ENCODE results near the gene PRICKLE4. TPM values are rescaled to one million over a fixed set of nuclear protein-coding genes. Genes with fewer than 3 reads are reported as not detected.
A peak's percentile ranks its signal among the peaks of the same experiment; 100 is the strongest.

The PRICKLE4 gene
- total and polyA plus RNA-seq, 2 of the 13 experiments (the other 11 are each of a cell fraction or from before 2014, with no cell fraction given): 0.92 to 1.2 TPM

DNA sequence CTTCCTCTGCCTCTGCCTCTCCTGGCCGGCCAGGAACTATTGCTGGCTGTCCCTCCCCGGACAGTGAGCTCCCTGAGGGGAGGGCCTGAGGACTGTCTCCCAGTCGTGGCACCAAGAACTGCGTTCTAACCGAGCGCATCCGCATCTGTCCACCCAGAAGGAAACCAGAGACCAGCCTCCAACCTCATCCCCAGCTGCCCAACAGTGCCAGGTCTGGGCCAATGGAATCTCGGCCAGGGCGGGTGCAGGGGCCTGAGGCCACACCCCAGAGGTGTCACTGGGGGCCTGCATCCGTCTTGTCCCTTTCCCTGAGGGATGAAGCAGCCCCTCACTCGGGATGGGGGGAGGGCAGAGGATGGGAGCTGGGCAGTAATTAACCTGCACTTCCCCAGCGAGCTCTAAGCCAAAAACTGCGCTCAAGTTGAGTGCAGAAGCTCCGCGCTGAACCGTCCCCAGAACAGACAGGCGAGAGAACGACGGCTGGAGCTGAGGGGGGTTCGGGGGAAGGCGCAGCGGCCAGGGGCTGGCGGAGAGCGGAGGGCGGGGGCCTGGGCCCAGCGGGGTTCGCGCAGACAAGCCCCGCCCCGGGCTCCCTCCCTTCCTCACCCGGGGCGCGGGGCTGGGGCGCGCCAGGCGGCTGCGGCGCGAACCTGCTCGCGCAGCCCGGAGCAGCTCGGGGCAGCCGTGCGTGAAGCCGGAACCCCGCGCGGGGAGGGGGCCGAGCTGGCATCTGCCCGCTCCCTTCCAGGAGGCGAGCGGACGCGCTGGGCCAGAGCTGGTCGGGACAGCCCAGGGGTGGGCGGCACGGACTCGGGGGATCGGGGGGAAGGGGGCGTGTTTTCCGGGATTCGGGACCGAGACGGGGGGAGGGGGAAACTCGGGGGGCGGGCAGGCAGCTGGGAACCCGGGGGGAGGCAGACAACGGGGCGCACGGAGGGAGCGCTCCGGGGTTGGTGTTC lies 46.6 kb upstream of the PRICKLE4 start (continued):
- TF ChIP-seq, protein P1, sequence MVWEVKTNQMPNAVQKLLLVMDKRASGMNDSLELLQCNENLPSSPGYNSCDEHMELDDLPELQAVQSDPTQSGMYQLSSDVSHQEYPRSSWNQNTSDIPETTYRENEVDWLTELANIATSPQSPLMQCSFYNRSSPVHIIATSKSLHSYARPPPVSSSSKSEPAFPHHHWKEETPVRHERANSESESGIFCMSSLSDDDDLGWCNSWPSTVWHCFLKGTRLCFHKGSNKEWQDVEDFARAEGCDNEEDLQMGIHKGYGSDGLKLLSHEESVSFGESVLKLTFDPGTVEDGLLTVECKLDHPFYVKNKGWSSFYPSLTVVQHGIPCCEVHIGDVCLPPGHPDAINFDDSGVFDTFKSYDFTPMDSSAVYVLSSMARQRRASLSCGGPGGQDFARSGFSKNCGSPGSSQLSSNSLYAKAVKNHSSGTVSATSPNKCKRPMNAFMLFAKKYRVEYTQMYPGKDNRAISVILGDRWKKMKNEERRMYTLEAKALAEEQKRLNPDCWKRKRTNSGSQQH (CRISPR knock-in tag; IDR thresholded peaks at IDR 0.05; ENCODE audit: low read depth): no peak
- TF ChIP-seq RBAK (CRISPR knock-in tag; IDR thresholded peaks at IDR 0.05) (no peak), KLF16 (CRISPR knock-in tag; IDR thresholded peaks at IDR 0.05) (no peak; a peak in 1 of 4 replicates), SMARCC2 (IDR thresholded peaks at IDR 0.05) (no peak), ZMYM3 (CRISPR knock-in tag; IDR thresholded peaks at IDR 0.05) (no peak; the same call in 1 of the 2 replicates), ZBTB3 (CRISPR knock-in tag; IDR thresholded peaks at IDR 0.05; ENCODE audit: borderline replicate concordance, low read depth) (no peak; the same call in 1 of the 2 replicates), ZNF530 (CRISPR knock-in tag; IDR thresholded peaks at IDR 0.05; ENCODE audit: low read depth) (no peak), KDM4B (CRISPR knock-in tag; IDR thresholded peaks at IDR 0.05) (no peak; the same call in 1 of the 2 replicates), MTF1 (CRISPR knock-in tag; IDR thresholded peaks at IDR 0.05) (no peak), ZNF850 (CRISPR knock-in tag; conservative IDR thresholded peaks at IDR 0.05) (no peak), ZNF746 (CRISPR knock-in tag; IDR thresholded peaks at IDR 0.05) (no peak), KLF13 (CRISPR knock-in tag; IDR thresholded peaks at IDR 0.05) (no peak), ZMYM4 (CRISPR knock-in tag; IDR thresholded peaks at IDR 0.05) (no peak)
- TF ChIP-seq, protein P2, sequence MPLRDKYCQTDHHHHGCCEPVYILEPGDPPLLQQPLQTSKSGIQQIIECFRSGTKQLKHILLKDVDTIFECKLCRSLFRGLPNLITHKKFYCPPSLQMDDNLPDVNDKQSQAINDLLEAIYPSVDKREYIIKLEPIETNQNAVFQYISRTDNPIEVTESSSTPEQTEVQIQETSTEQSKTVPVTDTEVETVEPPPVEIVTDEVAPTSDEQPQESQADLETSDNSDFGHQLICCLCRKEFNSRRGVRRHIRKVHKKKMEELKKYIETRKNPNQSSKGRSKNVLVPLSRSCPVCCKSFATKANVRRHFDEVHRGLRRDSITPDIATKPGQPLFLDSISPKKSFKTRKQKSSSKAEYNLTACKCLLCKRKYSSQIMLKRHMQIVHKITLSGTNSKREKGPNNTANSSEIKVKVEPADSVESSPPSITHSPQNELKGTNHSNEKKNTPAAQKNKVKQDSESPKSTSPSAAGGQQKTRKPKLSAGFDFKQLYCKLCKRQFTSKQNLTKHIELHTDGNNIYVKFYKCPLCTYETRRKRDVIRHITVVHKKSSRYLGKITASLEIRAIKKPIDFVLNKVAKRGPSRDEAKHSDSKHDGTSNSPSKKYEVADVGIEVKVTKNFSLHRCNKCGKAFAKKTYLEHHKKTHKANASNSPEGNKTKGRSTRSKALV (CRISPR knock-in tag; IDR thresholded peaks at IDR 0.05): peak; percentile 82
- TF ChIP-seq, protein P3, sequence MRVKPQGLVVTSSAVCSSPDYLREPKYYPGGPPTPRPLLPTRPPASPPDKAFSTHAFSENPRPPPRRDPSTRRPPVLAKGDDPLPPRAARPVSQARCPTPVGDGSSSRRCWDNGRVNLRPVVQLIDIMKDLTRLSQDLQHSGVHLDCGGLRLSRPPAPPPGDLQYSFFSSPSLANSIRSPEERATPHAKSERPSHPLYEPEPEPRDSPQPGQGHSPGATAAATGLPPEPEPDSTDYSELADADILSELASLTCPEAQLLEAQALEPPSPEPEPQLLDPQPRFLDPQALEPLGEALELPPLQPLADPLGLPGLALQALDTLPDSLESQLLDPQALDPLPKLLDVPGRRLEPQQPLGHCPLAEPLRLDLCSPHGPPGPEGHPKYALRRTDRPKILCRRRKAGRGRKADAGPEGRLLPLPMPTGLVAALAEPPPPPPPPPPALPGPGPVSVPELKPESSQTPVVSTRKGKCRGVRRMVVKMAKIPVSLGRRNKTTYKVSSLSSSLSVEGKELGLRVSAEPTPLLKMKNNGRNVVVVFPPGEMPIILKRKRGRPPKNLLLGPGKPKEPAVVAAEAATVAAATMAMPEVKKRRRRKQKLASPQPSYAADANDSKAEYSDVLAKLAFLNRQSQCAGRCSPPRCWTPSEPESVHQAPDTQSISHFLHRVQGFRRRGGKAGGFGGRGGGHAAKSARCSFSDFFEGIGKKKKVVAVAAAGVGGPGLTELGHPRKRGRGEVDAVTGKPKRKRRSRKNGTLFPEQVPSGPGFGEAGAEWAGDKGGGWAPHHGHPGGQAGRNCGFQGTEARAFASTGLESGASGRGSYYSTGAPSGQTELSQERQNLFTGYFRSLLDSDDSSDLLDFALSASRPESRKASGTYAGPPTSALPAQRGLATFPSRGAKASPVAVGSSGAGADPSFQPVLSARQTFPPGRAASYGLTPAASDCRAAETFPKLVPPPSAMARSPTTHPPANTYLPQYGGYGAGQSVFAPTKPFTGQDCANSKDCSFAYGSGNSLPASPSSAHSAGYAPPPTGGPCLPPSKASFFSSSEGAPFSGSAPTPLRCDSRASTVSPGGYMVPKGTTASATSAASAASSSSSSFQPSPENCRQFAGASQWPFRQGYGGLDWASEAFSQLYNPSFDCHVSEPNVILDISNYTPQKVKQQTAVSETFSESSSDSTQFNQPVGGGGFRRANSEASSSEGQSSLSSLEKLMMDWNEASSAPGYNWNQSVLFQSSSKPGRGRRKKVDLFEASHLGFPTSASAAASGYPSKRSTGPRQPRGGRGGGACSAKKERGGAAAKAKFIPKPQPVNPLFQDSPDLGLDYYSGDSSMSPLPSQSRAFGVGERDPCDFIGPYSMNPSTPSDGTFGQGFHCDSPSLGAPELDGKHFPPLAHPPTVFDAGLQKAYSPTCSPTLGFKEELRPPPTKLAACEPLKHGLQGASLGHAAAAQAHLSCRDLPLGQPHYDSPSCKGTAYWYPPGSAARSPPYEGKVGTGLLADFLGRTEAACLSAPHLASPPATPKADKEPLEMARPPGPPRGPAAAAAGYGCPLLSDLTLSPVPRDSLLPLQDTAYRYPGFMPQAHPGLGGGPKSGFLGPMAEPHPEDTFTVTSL (CRISPR knock-in tag; IDR thresholded peaks at IDR 0.05; ENCODE audit: borderline replicate concordance): no peak
- TF ChIP-seq, protein P4, sequence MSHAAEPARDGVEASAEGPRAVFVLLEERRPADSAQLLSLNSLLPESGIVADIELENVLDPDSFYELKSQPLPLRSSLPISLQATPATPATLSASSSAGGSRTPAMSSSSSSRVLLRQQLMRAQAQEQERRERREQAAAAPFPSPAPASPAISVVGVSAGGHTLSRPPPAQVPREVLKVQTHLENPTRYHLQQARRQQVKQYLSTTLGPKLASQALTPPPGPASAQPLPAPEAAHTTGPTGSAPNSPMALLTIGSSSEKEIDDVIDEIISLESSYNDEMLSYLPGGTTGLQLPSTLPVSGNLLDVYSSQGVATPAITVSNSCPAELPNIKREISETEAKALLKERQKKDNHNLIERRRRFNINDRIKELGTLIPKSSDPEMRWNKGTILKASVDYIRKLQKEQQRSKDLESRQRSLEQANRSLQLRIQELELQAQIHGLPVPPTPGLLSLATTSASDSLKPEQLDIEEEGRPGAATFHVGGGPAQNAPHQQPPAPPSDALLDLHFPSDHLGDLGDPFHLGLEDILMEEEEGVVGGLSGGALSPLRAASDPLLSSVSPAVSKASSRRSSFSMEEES (CRISPR knock-in tag; IDR thresholded peaks at IDR 0.05): no peak

Measured in HepG2 (cell line).